Endothelial cell of umbilical vein (primary cell): ENCODE measurements around the gene HIKESHI.

ENCODE experiments used
- POLR2A ChIP-seq: IDR thresholded peaks from 2 replicates; pipeline ENCODE4 v1.6.1; 2012; ENCODE audit warnings: low read depth, mild to moderate bottlenecking, control low read depth, low read length
- TF ChIP-seq, protein P1 (sequence below): IDR thresholded peaks from 2 replicates; pipeline ENCODE4 v1.6.1; 2011; ENCODE audit not compliant: insufficient read depth, insufficient read length

DNA sequence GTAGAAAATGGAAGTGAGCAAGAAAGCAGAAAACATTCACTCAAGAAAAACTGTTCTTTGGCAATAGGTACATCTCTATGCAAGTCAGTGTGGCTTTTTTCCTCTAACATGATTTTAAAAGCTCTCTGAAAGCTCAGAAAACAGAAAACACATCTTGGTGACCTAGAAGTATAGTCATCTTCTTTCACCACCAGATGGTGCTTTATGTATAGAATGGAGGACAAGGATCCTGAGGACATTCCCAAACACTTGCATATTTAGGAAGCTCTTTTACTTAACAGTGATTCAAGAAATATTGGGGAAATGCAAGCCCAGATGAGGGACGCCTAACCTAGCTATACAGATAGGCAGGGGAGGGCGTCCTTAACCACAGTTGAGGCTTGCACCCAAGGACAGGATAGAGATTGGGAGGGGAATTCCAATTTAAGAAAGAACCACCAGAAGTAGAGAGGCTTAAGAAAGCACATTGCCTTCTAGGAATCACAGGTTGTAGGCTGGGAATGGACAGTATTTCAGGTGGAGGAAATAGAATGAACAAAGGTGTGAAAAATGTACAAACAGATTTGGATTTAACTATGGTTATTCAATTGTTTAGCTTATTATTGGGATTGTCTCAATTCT is 58.8 kb downstream of the HIKESHI start:
- TF ChIP-seq, protein P1, sequence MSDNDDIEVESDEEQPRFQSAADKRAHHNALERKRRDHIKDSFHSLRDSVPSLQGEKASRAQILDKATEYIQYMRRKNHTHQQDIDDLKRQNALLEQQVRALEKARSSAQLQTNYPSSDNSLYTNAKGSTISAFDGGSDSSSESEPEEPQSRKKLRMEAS, result no peak
- TF ChIP-seq POLR2A, result no peak
